Activated CD8-positive, alpha-beta memory T cell treated with anti-CD3 and anti-CD28 coated beads, Interleukin-2, amount 10 ng/mL, durations not matched to agents 7 days and 5 days (primary cell): ENCODE data around the gene UBE3B. TPM values are rescaled to one million over a fixed set of nuclear protein-coding genes. Genes with fewer than 3 reads are reported as not detected.

Experiments
- ATAC-seq: fragments of 150-1000 bp; cut with Tn5 transposase; one replicate; pipeline ENCODE4 v1.10.0; 2021; ENCODE audit warnings: moderate library complexity
- CTCF ChIA-PET: fragments of 350-600 bp; sonication (Branson Sonifier 250); formaldehyde crosslinking; loops from one replicate; lab custom pipeline; 2021; ENCODE audit warnings: antibody characterized with exemption; lab: Charles Lee
- DNase-seq: peaks from one replicate; pipeline ENCODE4 v3.0.0-alpha.2; 2020
- H3K27ac Mint-ChIP-seq: one replicate; pipeline ENCODE4 v1.8.0; 2021; ENCODE audit warnings: mild to moderate bottlenecking, mixed read lengths
- H3K27me3 Mint-ChIP-seq: one replicate; pipeline ENCODE4 v1.8.0; 2021; ENCODE audit warnings: mixed read lengths
- H3K36me3 Mint-ChIP-seq: one replicate; pipeline ENCODE4 v1.8.0; 2021; ENCODE audit warnings: mild to moderate bottlenecking, mixed read lengths
- H3K4me1 Mint-ChIP-seq: one replicate; pipeline ENCODE4 v1.8.0; 2021; ENCODE audit warnings: mixed read lengths
- H3K4me3 Mint-ChIP-seq: one replicate; pipeline ENCODE4 v1.8.0; 2021; ENCODE audit warnings: mild to moderate bottlenecking, moderate library complexity, mixed read lengths
- H3K9me3 Mint-ChIP-seq: one replicate; pipeline ENCODE4 v1.8.0; 2022; ENCODE audit warnings: low read depth, mixed read lengths
- total RNA-seq, 2 experiments: library from RNA; stranded (reverse); gene quantifications; one replicate each; pipeline ENCODE4 v1.2.3, GENCODE V29; 2021

The UBE3B gene
- total RNA-seq, 2 experiments from 2014 or later: 36.6 to 39.0 TPM

GRCh38 chr12:109535231-109535862 lies 57.9 kb downstream of the UBE3B start:
- DNase-seq (no peak), ATAC-seq (no peak)
- H3K27me3 Mint-ChIP-seq: no peaks in the 10 kb centered on the region
- H3K4me3 Mint-ChIP-seq: no peak overlapping the region
- H3K4me1 Mint-ChIP-seq: no peaks in the 10 kb centered on the region
- no peaks in the 10 kb centered on the region for H3K36me3 Mint-ChIP-seq
- no peak overlapping the region for H3K27ac Mint-ChIP-seq
- H3K9me3 Mint-ChIP-seq: no peaks in the 10 kb centered on the region
- CTCF ChIA-PET: interaction anchor here (1.3 kb wide), 1 partner anchor 16 kb away, joined by 4 read pairs; no protein-coding TSS in a partner anchor

GRCh38 chr12:109535863-109536250 lies 58.4 kb downstream of the UBE3B start:
- Mint-ChIP-seq H3K27me3 (no peaks in the 10 kb centered on the region), H3K4me1 (no peaks in the 10 kb centered on the region), H3K36me3 (no peaks in the 10 kb centered on the region), H3K9me3 (no peaks in the 10 kb centered on the region), H3K4me3 (no peak overlapping the region), H3K27ac (no peak overlapping the region)
- no peak for ATAC-seq
- no peak for DNase-seq
- CTCF ChIA-PET: interaction anchor here (1.3 kb wide), 1 partner anchor 17 kb away, joined by 4 read pairs; no protein-coding TSS in a partner anchor

GRCh38 chr12:109537136-109537535 lies 59.7 kb downstream of the UBE3B start:
- no peaks in the 10 kb centered on the region for H3K27me3 Mint-ChIP-seq
- DNase-seq: no peak
- CTCF ChIA-PET: interaction anchor here (1.1 to 1.3 kb wide), 2 partner anchors 18 to 244 kb away, joined by 3 to 4 read pairs; no protein-coding TSS in a partner anchor
- no peak overlapping the region for H3K4me3 Mint-ChIP-seq
- H3K4me1 Mint-ChIP-seq: no peaks in the 10 kb centered on the region
- H3K9me3 Mint-ChIP-seq: no peaks in the 10 kb centered on the region
- no peak overlapping the region for H3K27ac Mint-ChIP-seq
- H3K36me3 Mint-ChIP-seq: no peaks in the 10 kb centered on the region
- ATAC-seq: no peak

- Mint-ChIP-seq H3K4me3 (no peak overlapping the region), H3K36me3 (no peaks in the 10 kb centered on the region), H3K27ac (no peak overlapping the region), H3K4me1 (no peaks in the 10 kb centered on the region), H3K27me3 (no peaks in the 10 kb centered on the region), H3K9me3 (no peaks in the 10 kb centered on the region)
- CTCF ChIA-PET: no interaction called here
- DNase-seq (no peak), ATAC-seq (no peak)
Observed at GRCh38 chr12:109538191-109538863, 60.9 kb downstream of the UBE3B start.

- ATAC-seq (no peak), DNase-seq (no peak)
- Mint-ChIP-seq H3K9me3 (no peaks in the 10 kb centered on the region), H3K4me3 (no peak overlapping the region), H3K27me3 (no peaks in the 10 kb centered on the region), H3K27ac (no peak overlapping the region), H3K36me3 (no peaks in the 10 kb centered on the region), H3K4me1 (no peaks in the 10 kb centered on the region)
- CTCF ChIA-PET: interaction anchor here (0.9 kb wide), 1 partner anchor 306 kb away, joined by 3 read pairs; no protein-coding TSS in a partner anchor
Observed at GRCh38 chr12:109539508-109539907, 62.1 kb downstream of the UBE3B start.

GRCh38 chr12:109540526-109541412 lies 63.3 kb downstream of the UBE3B start:
- no peak for DNase-seq
- no peaks in the 10 kb centered on the region for H3K27me3 Mint-ChIP-seq
- H3K4me1 Mint-ChIP-seq: peaks cover 8% of the 10 kb centered on the region
- no peak overlapping the region for H3K4me3 Mint-ChIP-seq
- H3K9me3 Mint-ChIP-seq: no peaks in the 10 kb centered on the region
- ATAC-seq: no peak
- no peak overlapping the region for H3K27ac Mint-ChIP-seq
- H3K36me3 Mint-ChIP-seq: no peaks in the 10 kb centered on the region
- CTCF ChIA-PET: no interaction called here

- Mint-ChIP-seq H3K9me3 (no peaks in the 10 kb centered on the region), H3K27me3 (no peaks in the 10 kb centered on the region), H3K36me3 (no peaks in the 10 kb centered on the region), H3K27ac (no peak overlapping the region), H3K4me3 (no peak overlapping the region), H3K4me1 (peaks cover 8% of the 10 kb centered on the region)
- ATAC-seq: no peak
- CTCF ChIA-PET: no interaction called here
- DNase-seq: no peak
Observed at GRCh38 chr12:109541413-109541726, 63.9 kb downstream of the UBE3B start.

- ATAC-seq (no peak), DNase-seq (no peak)
- H3K27me3 Mint-ChIP-seq: peaks cover 3% of the 10 kb centered on the region
- no peaks in the 10 kb centered on the region for H3K9me3 Mint-ChIP-seq
- H3K4me3 Mint-ChIP-seq: no peak overlapping the region
- no peaks in the 10 kb centered on the region for H3K36me3 Mint-ChIP-seq
- H3K4me1 Mint-ChIP-seq: peaks cover 8% of the 10 kb centered on the region
- no peak overlapping the region for H3K27ac Mint-ChIP-seq
- CTCF ChIA-PET: no interaction called here
Observed at GRCh38 chr12:109542014-109542413, 64.6 kb downstream of the UBE3B start.

GRCh38 chr12:109542876-109543275 lies 65.4 kb downstream of the UBE3B start:
- CTCF ChIA-PET: interaction anchor here (1.6 kb wide), 1 partner anchor 10 kb away, joined by 3 read pairs; no protein-coding TSS in a partner anchor
- no peak overlapping the region for H3K27ac Mint-ChIP-seq

GRCh38 chr12:109544955-109545531 lies 67.6 kb downstream of the UBE3B start:
- Mint-ChIP-seq H3K27ac (peak overlapping the region; percentile 15), H3K36me3 (no peaks in the 10 kb centered on the region), H3K4me1 (peaks cover 12% of the 10 kb centered on the region), H3K9me3 (no peaks in the 10 kb centered on the region), H3K27me3 (peaks cover 29% of the 10 kb centered on the region), H3K4me3 (no peak overlapping the region)
- DNase-seq (peak; percentile 45), ATAC-seq (peak; percentile 75)
- CTCF ChIA-PET: no interaction called here

More at GRCh38 chr12:109542876-109543275, 65.4 kb downstream of the UBE3B start:
- H3K9me3 Mint-ChIP-seq: no peaks in the 10 kb centered on the region
- no peak for DNase-seq
- peaks cover 8% of the 10 kb centered on the region for H3K4me1 Mint-ChIP-seq
- H3K4me3 Mint-ChIP-seq: no peak overlapping the region
- H3K36me3 Mint-ChIP-seq: no peaks in the 10 kb centered on the region
- no peak for ATAC-seq
- H3K27me3 Mint-ChIP-seq: peaks cover 12% of the 10 kb centered on the region

- CTCF ChIA-PET: no interaction called here
- Mint-ChIP-seq H3K27me3 (peaks cover 30% of the 10 kb centered on the region), H3K27ac (no peak overlapping the region), H3K36me3 (no peaks in the 10 kb centered on the region), H3K9me3 (no peaks in the 10 kb centered on the region), H3K4me3 (no peak overlapping the region), H3K4me1 (peaks cover 12% of the 10 kb centered on the region)
- no peak for DNase-seq
- ATAC-seq: no peak
Observed at GRCh38 chr12:109545826-109546225, 68.4 kb downstream of the UBE3B start.

- Mint-ChIP-seq H3K27ac (no peak overlapping the region), H3K36me3 (no peaks in the 10 kb centered on the region), H3K4me1 (peaks cover 12% of the 10 kb centered on the region), H3K27me3 (peaks cover 30% of the 10 kb centered on the region), H3K4me3 (no peak overlapping the region), H3K9me3 (no peaks in the 10 kb centered on the region)
- no peak for ATAC-seq
- CTCF ChIA-PET: interaction anchor here (1.7 kb wide), 1 partner anchor 50 kb away, joined by 5 read pairs; no protein-coding TSS in a partner anchor
- DNase-seq: no peak
Observed at GRCh38 chr12:109547286-109547685, 69.9 kb downstream of the UBE3B start.

- DNase-seq (no peak), ATAC-seq (no peak)
- no peak overlapping the region for H3K4me3 Mint-ChIP-seq
- H3K9me3 Mint-ChIP-seq: no peaks in the 10 kb centered on the region
- peaks cover 32% of the 10 kb centered on the region for H3K27me3 Mint-ChIP-seq
- CTCF ChIA-PET: interaction anchor here (1.7 kb wide), 1 partner anchor 49 kb away, joined by 5 read pairs; no protein-coding TSS in a partner anchor
- H3K27ac Mint-ChIP-seq: no peak overlapping the region
- no peaks in the 10 kb centered on the region for H3K36me3 Mint-ChIP-seq
- H3K4me1 Mint-ChIP-seq: peaks cover 12% of the 10 kb centered on the region
Observed at GRCh38 chr12:109548258-109548657, 70.8 kb downstream of the UBE3B start.
